ENCODE results near the gene RSPH4A. TPM values are rescaled to one million over a fixed set of nuclear protein-coding genes. Genes with fewer than 3 reads are reported as not detected.

Gene RSPH4A
- total and polyA plus RNA-seq, 9 of the 15 experiments (the other 6 are each of a cell fraction or from before 2014, with no cell fraction given) = 0.04 to 0.30 (median 0.11) TPM

GRCh38 chr6:116649129-116649528 is 32.9 kb downstream of the RSPH4A start:
- Histone ChIP-seq H3K9me1 (ENCODE audit: control insufficient read depth, insufficient read depth, low read length) (no peaks in the 10 kb centered on the region), H3K79me2 (ENCODE audit: control insufficient read depth, insufficient read depth, low read length) (no peaks in the 10 kb centered on the region), H4K20me1 (replicated peaks; ENCODE audit: control insufficient read depth, insufficient read depth, low read length) (no peaks in the 10 kb centered on the region), H3K27me3 (ENCODE audit: control insufficient read depth in 2 of 2, insufficient read depth in 2 of 2, low read length in 2 of 2) (no peaks in the 10 kb centered on the region), H3K4me3 (no peak overlapping the region), H3K9me3 (replicated peaks; ENCODE audit: control insufficient read depth, insufficient read depth, low read depth, low read length) (no peaks in the 10 kb centered on the region), H3K27ac (ENCODE audit: extremely low read depth, low read depth, low read length) (no peak overlapping the region), H3K9ac (ENCODE audit: insufficient read depth in 1 of 2, low read depth in 2 of 2, low read length in 2 of 2) (no peak overlapping the region), H3K4me1 (replicated peaks in 1 of 2; ENCODE audit: control insufficient read depth in 2 of 2, insufficient read depth in 2 of 2, low read length in 2 of 2) (no peaks in the 10 kb centered on the region), H2AFZ (ENCODE audit: low read depth, low read length) (no peak overlapping the region), H3K36me3 (ENCODE audit: control insufficient read depth, insufficient read depth, low read length) (peaks cover 65% of the 10 kb centered on the region; the same call in 2 of the 3 replicates), H3K4me2 (ENCODE audit: insufficient read depth, low read length) (no peak overlapping the region)
- ChIA-PET CTCF (ENCODE audit: low intra/inter-chr PET ratio) (no interaction called here), POLR2A (interaction anchor here (0.6 to 1.7 kb wide), 3 partner anchors 10 to 24 kb away, joined by 3 to 4 read pairs (median 4); partner anchors contain the start of gene ZUP1)
- ATAC-seq = no peak
- TF ChIP-seq CLOCK (CRISPR knock-in tag; IDR thresholded peaks at IDR 0.05; ENCODE audit: borderline replicate concordance) (no peak), ZNF324 (CRISPR knock-in tag; IDR thresholded peaks at IDR 0.05) (no peak), COPS2 (conservative IDR thresholded peaks at IDR 0.05) (no peak), FOXM1 (IDR thresholded peaks at IDR 0.05; ENCODE audit: low read depth) (no peak), FOXM1 (CRISPR knock-in tag; IDR thresholded peaks at IDR 0.05; ENCODE audit: low read depth) (no peak), XRCC3 (IDR thresholded peaks at IDR 0.05) (no peak), GATAD2B (IDR thresholded peaks at IDR 0.05; ENCODE audit: borderline replicate concordance) (no peak), LEF1 (IDR thresholded peaks at IDR 0.05) (no peak), ZNF134 (CRISPR knock-in tag; conservative IDR thresholded peaks at IDR 0.05) (no peak)
- no TSS peak for BruUV-seq (replicated peaks)
- in situ Hi-C loops (cut with MboI) (no loop called here), intact Hi-C loops (cut with micrococcal nuclease) (loop anchor here (5.0 kb wide), 3 partner anchors 72 to 382 kb away; no protein-coding TSS in a partner anchor)
- no peak for DNase-seq (ENCODE audit: extremely low read depth in 1 of 4, low spot score in 3 of 4)
- FAIRE-seq = no peak
- 88% methylated on average over 3 of the region's 3 CpGs for WGBS (ENCODE audit: insufficient coverage, low coverage, missing lambda C conversion rate)

Measured in K562 (cell line).